ENCODE measurements around the gene VTI1A.

The VTI1A gene

DNA sequence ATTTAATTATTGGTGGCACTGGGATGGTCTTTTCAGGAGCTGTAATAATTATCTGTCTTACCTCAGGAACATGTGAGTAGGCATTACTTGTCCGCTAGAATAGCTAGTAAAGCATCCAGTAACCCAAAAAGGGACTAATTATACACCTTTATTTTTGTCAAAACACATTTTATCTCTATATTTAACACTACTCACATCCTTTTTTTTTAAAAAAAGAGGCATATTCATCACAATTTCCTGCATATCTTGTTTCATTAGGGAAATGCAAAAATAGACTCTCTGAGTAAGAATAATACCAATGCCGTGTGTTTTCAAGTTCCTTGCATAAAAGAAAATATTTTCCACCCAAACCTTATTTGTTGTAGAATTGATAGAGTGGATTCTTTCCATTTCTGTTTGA is 99.5 kb downstream of the VTI1A start:
- no peak for DNase-seq (ENCODE audit: low read depth in 3 of 3)

DNA sequence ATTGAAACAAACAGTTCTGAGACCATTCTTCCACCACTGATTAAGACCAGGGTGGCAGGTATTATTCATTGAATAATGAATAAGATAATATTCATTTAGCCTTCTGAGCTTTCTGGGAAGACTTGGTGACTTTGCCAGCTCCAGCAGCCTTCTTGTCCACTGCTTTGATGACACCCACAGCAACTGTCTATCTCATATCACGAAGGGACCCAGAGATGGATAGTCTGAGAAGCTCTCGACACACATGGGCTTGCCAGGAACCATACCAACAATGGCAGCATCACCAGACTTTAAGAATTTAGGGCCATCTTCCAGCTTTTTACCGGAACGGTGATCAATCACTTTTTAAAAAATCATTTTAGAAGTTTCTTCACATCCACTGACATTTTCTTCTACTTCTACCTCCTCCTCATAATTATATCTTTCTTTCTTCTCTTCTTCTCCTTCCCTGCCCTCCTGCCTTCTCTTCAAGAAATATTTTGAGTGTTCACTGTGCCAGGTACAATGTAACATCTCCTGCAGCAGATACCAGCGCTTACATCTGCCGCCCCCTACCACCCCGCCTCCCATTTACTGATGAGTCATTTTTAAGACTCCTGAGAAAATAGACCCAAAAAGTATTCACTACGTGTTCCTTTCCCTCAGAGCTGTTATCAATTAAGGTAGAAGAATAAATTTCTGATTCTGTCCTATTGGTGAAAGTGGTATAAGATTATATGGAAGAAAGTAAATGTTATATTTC is 101.7 kb downstream of the VTI1A start:
- DNase-seq (ENCODE audit: low read depth in 3 of 3) = no peak

DNA sequence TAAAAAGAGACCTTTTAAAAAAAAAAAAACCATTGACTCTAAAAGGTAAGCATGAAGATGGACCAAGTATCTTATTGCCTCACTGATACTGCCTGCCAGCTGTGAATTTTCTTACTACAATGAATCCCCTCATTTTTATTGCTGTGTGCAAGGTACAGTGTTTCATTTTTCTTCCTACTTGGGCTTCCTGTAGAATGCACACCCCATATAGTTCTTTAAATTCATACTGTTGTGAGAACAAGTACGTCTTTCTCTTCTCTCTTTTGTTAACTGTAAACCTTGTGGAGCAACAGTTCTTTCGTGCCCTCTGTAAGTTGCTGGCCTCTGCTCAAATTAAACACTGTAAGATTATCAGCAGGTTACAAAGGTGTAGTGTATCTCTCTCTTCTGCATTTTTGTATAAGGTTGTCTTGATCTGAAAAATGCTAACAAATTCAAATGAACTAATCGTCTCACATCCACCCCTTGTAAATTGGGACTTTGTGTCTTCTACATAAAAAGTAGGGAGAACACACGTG is 105.6 kb downstream of the VTI1A start:
- no peak for DNase-seq (ENCODE audit: low read depth in 3 of 3)

DNA sequence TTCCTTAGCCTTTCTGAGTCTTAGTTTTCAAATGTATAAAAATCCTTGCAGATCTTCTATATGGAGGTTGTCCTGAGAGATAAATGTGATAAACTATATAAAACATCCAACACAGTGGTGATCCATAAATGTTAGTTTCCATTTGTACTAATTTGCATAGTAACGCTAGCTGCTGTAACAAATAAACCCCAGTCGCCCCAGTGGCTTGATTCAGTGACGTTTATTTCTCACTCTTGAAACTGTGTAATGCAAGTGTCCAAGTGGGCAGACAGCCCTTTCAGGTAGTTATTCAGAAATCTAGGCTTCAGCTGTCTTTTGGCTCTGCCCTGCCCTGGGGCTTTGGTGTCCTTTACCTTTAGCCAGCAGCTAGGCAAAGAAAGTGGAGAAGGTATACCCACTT is 106.3 kb downstream of the VTI1A start:
- no peak for DNase-seq (ENCODE audit: low read depth in 3 of 3)

DNA sequence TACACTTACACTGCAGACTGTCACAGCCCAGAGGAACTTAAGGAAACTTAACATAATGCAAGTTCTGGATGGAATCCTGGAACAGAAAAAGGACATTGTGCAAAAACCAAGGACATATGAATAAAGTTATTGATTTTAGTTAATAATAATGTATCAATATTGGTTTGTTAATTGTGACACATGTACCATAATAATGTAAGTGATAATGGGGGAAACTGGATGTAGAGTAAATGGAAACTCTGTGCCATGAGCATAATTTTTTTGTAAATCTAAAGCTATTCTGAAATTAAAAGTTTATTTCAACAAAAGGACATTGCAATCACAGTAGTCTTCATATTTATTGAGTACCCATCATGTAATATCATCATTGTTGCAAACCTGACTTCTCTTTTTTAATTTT is 107.2 kb downstream of the VTI1A start:
- no peak for DNase-seq (ENCODE audit: low read depth in 3 of 3)

DNA sequence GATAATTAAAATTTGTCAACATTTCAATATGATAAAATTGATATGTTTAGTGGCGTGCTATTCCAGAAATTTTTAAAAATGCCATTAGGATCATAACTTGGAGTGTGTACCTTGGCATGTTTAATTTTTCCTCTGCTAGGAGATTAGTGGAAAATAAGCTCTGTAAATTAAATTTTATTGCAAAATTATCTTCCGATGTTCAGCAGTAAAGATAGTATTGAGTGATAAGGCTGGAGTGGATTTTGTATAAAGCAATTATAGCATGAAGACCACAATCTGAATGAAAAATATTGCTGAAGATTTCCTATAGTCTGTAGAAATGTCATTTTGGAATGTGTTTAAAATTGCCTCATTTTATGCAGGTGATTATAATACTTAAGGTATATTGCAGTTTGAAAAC is 110.2 kb downstream of the VTI1A start:
- DNase-seq (ENCODE audit: low read depth in 3 of 3) = no peak

DNA sequence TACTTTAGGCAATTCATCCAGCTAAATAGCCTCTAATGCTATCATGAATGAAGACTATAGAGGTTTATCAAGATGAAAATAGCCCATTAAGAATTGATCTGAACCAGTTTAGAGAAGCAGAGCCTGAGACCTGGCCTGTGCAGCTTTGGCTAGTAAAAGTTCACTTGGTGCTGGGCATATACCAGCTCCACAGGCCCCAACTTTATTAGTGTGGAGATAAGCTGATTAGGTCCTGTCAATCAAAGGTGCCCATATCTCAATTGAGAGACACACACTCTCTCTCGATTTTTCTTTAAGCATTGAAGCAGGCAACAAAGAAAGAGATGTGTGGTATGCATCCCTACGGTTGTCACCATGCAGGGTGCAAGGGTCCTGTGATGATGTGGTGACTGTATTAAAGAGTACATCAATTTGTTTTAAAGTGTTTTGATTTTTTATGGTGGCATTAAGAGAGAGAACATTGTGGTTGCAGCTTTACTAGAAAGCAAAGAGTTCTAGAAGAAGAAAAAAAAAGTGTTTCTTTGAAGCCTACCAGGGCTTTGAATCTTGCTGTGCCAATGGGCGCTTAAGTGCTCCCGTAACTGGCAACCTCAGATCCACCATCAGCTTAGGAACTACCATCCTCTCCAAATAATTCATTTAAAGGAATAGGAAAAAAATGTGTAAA is 111.6 kb downstream of the VTI1A start:
- DNase-seq (ENCODE audit: low read depth in 3 of 3) = no peak

DNA sequence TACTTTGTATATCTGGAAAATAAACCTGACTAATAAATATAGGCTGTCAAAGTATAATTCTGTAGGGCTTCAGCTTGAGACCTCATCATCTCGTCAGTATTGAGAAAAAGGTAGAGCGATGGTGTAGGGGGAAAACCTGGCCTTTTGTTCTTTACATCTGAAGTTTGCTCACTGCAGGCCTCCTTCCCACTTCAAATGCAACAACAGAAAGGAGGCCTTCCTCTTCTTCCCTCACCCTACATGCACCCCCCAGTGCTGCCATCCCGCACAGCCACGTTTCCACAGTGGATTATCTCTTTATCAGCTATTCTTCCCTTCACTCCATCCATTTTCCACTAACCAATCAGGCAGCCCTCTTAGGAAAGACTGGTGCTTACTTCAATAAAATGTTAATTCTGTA is 112.3 kb downstream of the VTI1A start:
- no peak for DNase-seq (ENCODE audit: low read depth in 3 of 3)

DNA sequence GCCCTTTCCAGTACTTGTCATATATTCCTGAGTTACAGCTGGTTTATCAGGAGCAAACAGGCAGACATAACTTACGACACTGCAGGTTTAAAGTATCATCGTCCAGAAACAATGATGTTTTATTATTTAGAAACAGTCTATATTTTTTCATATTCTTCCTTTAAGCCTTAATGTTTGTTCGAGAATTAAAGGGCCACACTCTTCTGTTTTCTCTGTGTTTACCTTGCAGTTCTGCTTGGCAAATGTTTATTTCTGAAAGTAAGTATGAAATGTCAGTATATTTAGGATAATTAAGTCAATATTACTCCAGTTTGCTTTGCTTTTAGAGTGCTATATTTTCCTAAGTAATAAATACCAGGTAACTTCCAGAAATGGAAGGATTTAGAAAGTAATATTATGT is 115.1 kb downstream of the VTI1A start:
- no peak for DNase-seq (ENCODE audit: low read depth in 3 of 3)

DNA sequence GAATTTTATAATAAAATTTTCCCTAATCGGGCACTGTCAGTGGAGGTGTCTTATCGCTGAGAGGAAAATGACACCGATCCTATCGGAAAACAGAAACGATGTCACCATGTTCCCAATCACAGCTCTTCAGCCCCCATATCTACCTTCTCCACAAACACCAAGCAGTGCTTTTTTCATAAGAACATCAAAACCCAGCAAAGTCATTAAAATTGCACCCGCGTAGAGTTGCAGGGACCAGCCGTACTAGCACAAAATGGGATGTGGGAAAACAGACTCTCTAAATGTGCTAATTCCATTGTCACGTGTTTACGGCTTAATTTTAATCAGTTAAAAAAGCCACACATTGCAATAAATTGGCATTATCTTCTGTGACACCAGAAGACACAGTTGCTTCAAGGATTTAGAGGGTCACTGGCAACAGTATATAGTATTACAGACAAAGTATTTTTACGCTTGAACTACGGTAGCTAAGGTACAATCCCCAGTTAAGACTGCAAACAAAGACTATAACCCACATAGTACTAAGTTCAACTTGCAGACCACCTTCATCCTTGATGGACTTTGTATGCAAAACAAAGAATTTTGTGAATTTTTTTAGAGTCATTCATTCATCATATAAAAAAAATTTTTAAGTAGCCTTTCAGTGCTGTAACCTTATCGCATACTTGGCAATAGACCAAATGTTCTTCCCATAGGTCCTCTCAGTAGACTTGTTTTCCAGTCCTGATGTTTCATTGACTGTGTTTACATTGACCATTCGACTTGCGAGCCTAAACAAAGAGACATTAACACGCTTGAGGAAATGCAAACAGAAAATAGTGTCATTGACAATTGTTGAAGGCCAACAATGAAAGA is 116.0 kb downstream of the VTI1A start:
- DNase-seq (ENCODE audit: low read depth in 3 of 3) = no peak

DNA sequence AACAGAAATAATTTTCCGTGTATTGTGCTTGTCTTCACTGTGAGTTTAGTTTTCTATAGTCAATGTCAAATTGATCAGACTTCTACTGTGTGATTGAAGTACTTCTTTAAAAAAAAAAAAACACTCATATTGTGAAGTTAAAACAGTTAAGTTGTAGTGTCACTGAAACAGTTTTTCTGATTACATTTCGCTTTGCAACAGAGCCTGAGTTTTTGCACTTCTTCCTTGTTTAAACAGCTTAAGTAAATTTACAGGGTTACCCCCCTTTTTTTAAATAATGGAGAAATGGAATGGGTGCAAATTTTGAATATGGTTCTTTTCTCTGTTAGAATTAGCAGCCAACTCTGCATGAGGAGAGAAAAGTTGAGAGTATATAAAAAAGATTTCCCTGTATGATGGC is 117.3 kb downstream of the VTI1A start:
- DNase-seq (ENCODE audit: low read depth in 3 of 3) = no peak

DNA sequence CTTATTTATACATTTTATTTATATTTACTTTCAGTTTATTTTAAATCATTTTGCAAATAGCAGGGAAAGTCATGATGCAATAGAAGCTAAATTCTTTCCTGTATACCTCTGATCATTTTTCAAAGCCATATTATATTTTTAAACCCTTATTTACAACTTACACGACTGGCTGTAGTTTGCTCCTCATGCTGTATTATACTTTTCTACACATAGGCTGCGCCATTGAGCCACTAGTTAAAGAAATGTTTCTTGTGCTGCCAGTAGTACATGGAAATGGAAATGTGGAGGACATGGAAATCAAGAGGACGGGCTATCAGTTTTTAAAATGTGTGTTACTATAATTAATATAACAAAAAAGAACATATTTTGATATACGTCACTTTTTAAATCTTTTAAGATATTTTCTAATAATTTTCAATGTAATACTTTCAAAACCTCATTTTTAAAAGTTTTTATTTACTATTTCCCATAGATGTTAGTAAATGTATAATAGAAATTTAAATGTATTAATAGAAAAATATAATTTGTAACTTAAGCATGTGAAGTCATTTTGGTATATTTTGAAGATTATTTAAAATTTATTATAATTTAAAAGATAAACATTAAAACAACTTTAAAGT is 118.5 kb downstream of the VTI1A start:
- no peak for DNase-seq (ENCODE audit: low read depth in 3 of 3)

DNA sequence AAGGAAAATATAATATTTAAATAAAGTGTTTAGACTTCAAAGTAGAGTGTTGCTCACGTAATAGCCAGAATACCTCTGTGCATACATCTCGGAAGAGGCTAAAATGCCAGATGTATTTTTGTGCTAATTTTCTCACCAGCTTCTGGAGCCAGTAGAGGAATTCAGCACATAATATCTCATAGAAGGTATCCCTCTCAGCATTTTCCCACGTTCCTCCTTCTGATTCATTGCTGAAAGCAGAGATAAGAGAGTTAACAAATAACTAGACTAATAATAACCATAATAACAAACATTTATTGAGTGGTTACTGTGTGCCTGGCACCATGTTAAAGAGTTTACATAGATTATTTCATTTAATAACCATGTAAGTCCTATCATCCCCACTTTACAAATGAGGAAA is 123.6 kb downstream of the VTI1A start:
- DNase-seq (ENCODE audit: low read depth in 3 of 3) = no peak

DNA sequence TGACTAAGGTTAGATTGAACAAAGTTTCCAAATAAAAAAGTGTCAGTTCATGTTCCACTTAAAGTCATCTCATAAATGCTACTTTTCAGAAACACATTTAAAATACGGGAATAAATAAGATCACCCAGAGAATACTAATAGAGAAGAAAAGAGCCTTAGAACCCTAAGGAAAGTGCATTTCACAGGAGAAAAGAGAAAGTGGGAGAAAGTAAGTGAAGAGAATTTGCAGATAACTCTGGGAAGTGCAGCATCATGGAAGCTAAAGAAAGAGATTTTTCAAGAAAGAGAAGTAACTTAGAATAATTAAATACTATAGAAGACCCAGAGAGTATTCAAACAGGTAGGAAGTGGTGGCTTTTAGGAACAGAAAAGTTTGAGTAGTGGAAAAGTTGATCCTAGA is 132.6 kb downstream of the VTI1A start:
- DNase-seq (ENCODE audit: low read depth in 3 of 3) = no peak

DNA sequence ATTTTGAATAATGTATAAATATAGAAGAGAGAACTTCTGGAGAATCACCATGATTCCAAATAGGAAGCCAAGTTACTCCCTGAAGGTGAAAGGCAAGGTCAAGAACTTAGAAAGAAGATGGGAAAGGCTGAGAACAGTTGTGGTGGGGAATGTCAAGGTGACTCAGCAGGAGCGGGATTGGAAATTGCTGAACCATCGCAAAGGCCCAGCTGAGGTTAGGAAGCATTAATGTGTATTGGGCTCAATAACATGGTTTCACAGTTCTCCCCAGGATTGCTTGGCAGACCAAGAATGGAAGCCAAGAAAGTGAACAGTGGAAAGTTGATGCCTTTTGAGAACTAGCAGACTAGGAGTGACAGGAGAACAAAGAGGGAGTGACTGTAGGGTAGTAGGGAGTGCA is 133.3 kb downstream of the VTI1A start:
- DNase-seq (ENCODE audit: low read depth in 3 of 3) = no peak

DNA sequence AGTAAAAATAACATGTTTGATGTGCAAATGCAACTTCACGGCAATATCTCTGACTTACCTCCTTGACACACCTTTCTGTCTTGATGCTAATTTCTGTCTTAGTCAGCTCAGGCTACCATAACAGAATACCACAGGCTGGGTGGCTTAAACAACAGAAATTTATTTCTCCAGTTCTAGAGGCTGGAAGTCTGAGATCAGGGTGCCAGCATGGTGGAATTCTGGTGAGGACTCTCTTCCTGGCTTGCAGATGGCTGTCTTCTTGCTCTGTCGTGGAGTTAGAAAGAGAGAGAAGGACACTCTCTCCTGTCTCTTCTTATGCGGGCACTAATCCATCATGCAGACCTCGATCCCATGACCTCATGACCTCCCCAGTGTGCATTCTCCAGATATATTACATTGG is 134.9 kb downstream of the VTI1A start:
- no peak for DNase-seq (ENCODE audit: low read depth in 3 of 3)

DNA sequence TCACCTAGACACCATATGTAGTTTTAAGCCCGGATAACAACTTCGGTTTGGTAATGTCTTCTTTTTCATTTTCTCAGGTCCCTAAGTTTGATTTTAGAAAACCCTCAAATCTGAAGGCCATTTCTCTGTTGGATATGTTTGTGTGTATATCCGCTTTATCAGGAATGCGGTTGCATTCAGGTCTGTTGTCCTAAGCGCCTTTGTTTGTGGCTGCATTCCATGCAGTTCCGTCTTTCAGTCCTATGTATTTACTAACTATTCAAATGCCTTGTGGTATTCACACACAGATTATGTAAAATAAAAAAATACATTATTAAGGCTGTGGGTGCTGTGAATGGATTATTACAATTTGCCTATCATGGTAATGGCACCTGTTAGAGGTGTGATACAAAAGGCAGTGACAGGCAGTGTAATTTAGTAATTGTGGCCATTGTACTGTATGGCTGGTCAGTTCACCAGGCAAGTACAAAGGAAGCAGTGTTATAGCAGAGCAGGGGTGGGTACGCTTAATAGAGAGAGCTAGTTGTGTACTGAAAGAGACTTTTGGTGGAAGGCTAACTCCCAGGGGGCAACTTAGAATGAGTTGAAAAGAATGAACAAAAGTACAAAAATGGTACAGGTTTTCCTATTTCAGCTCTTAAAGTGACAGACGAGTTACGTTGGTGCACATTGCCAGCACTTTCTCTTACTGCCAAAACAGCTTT is 136.4 kb downstream of the VTI1A start:
- no peak for DNase-seq (ENCODE audit: low read depth in 3 of 3)

DNA sequence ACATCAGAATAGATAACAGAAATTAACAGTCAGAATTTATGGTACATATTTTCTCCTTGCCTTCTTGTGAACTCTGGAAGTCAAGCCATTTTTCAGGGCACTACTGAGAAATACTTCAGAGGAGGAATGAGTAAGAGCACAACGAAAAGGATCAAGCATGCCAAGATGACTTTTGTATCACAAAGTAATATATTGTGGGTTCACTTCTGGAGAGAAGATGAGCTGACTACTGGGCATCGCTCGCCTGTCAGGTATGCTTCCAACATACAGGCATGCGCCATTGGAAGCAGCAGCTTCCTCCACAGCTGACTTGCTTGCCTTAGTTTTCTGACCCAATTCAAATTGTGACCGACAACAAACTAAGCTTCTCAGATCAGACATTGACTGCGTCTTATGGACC is 137.3 kb downstream of the VTI1A start:
- no peak for DNase-seq (ENCODE audit: low read depth in 3 of 3)

DNA sequence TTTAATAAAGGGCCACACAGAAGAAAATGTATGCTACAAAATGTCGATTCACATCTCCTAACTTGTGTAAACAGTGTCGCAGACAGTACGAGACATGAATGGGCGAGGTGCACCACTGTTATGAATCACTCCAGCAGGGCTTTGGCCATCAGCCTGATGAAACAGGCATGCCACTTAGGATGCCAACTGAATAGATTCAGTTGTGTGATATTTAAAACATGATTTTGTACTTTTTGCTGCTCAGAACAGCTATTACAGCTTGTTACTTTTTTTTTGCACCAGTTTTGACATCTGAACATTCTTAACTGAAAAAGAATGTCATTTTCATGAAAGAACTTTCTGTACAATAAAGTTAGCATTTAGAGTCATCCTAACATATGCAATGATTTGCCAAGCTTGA is 138.1 kb downstream of the VTI1A start:
- DNase-seq (ENCODE audit: low read depth in 3 of 3) = no peak

DNA sequence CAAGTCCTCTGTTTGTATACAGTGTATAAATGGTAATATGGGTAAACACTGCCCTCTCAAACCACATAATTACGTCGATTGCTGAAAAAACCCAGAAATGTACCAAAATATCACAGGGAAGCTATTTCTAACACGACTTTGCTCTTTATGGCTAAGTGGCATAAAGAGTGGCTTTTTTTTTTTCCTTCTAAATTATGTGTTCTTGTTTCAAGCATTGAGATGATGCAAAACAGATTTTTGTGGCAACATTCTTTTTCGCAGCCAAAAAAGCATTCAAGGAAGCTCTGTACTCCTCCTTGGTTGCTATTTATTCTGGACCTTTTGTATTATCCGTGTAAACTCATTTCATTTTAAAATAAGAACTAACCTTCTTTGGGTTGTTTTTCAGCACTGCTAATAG is 138.9 kb downstream of the VTI1A start:
- DNase-seq (ENCODE audit: low read depth in 3 of 3) = no peak

DNA sequence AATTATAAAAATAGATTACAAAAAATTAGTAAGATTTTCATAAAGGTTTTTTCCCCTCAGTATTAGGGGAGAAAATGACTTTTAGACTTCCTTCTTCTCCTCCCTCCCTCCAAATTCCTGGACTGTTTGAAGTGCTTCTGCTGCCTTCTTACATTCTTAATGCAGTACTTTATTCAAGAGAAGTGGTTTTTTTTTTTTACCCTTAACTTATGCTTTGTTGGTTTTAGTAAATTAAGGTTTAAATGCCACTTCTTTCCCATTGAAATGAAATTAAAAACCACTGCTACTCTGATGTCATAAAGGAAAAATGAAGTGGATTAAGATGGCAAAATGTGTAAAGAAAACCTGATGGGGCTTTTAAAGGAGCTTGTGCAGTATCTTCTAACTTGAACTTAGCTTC is 140.7 kb downstream of the VTI1A start:
- DNase-seq (ENCODE audit: low read depth in 3 of 3) = no peak
